ENCODE measurements around the gene RFX3.

The RFX3 gene

DNA sequence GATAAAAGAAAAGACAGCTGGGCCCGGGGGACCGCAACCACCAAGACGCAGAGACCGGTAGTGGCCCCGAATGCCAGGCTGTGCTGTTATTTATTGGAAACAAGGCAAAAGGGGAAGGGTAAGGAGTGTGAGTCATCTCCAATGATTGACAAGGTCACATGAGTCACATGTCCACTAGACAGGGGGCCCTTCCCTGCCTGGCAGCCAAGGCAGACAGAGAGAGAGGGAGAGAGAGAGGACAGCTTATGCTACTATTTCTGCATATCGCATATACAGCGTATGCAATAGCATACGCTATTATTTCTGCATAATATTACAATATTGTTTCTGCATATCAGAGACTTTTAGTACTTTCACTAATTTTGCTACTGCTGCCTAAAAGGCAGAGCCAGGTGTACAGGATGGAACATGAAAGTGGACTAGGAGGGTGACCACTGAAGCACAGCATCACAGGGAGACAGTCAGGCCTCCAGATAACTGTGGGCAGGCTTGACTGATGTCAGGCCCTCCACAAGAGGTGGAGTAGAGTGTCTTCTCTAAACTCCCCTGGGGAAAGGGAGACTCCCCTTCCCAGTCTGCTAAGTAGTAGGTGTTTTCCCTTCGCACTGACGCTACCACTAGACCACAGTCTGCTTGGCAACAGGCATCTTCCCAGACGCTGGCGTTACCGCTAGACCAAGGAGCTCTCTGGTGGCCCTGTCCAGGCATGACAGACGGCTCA is 50.3 kb downstream of the RFX3 start:
- DNase-seq = no peak

DNA sequence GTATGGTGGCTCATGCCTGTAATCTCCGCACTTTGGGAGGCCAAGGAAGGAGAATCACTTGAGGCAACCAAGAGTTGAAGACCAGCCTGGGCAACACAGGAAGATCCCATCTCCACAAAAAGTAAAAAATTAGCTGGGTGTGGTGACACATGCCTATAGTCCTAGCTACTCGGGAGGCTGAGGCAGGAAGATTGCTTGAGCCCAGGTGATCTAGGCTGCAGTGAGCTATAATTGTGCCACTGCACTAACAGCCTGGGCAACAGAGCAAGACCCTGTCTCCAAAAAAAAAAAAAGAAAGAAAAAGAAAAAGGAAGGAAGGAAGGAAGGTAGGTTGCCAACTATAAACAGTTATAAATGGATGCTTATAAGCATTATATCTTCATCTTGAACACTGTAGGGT is 51.0 kb downstream of the RFX3 start:
- DNase-seq = no peak

GRCh38 chr9:3473405-3473804 is 52.4 kb downstream of the RFX3 start:
- no peak for DNase-seq

GRCh38 chr9:3471883-3472282 is 53.9 kb downstream of the RFX3 start:
- no peak for DNase-seq

GRCh38 chr9:3468421-3469205 is 57.2 kb downstream of the RFX3 start:
- DNase-seq = no peak

DNA sequence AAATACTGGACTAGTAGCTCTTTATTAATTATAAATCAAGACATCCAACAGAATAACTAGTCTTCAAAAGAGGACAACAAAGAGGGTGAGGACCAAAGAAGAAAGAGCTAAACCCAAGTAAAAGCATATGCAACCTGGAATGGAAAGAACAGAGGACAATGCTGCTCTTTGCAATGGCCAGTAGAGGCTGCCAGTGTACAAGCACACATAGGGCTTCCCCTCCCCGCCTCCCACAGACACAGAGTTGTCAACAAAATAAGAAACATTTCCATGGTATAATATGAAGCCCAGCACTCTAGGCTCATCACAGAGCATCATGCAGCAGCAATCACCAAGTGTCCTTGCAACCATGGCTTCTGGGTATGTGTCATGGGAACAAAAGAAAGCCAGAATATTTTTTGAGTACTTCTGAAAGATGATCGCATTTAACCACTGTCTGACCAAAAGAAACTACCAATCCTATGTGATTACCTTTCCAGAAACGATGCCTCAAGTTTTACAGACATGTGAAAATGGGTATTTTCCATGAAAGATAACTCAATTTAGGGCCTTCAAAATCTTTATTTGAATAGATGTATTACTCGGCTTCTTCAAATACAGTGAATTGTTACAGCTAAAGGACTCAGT is 58.1 kb downstream of the RFX3 start:
- DNase-seq = peak; percentile 72

GRCh38 chr9:3464033-3464638 is 61.7 kb downstream of the RFX3 start:
- DNase-seq = no peak

DNA sequence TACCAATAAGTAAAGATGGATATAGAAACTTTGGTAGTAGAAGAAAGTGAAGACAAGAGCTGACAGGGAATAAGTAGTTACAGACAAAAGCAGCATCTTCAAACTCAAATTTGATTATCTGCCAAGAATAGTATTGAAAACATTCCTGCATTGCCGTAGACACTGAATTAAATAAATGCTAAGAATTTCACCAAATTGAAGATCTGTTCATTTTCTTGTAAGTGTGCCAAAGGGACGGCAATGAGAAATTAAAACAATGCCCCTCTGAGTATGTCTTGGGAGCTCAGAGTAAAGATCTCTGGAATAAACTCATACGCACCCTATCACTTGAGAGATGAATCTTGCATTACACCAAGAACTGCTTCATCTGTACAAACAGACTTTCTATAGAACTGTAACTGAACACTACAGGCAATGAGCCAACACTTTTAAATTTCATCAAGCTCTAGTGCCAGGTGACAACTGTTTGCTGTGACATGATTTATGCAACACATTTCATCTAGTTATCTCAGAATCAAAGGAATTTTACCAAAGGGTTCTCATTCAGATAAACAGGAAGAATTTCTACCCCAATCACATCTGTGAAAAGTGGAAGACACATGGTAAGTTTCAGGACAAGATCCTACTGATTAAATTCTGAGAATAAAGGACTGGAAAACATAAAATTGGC is 66.9 kb downstream of the RFX3 start:
- DNase-seq = no peak

DNA sequence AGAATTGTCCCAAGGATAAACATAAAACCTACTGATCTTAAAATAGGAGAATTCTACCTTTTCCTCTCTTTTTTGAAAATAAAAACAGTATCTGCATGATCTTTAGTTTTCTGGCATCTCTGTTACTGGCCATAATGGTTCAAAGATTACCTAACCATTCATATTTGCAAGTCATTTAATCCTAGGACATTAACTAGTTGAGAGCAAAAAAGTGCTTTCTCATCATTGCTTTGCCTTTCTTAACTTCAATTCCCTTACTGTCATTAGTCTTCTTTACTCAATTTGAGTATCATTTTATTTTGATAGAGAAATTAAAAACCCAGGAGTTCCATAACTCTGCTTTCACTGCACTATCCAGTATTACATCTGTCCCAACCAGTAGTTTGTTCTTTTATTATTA is 68.6 kb downstream of the RFX3 start:
- DNase-seq = no peak

DNA sequence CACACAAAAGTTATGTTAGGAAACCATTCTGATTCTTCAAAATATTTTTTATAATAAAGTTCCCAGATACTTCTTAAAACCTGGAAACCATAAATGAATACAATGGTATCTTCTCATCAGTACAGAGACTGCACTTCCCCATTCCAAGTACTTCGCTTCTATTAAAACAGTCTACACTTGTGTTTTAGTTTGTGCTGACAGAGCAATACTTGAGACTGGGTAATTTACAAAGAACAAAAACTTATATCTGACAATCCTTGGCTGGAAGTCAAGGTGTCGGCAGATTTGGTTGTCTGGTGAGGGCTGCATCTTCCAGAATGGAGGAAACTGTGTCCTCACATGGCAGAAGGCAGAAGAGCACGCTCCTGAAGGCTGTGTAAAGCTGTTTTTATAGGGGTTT is 70.1 kb downstream of the RFX3 start:
- no peak for DNase-seq

DNA sequence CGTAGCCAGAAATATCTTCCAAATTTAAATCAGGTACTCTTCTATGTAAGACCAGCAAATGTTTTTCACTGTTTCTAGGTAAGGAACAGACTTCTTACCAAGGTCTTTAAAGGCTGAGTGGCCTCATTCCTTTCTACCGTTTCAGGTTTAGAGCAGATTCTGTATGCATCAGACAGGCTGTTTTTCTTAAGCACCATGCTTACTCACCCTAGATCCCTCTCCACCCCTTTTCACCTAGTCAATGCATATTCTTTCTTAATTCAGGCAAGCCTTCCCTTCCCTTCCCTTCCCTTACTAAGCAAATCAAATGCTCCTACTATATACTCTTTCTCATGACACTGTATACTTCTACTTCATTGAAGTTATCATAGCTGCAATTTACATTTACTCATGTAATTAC is 70.7 kb downstream of the RFX3 start:
- DNase-seq = no peak

GRCh38 chr9:3451956-3452355 is 73.8 kb downstream of the RFX3 start:
- no peak for DNase-seq

- DNase-seq = no peak
These were observed 78.0 kb downstream of the RFX3 start for GRCh38 chr9:3447788-3448187.

DNA sequence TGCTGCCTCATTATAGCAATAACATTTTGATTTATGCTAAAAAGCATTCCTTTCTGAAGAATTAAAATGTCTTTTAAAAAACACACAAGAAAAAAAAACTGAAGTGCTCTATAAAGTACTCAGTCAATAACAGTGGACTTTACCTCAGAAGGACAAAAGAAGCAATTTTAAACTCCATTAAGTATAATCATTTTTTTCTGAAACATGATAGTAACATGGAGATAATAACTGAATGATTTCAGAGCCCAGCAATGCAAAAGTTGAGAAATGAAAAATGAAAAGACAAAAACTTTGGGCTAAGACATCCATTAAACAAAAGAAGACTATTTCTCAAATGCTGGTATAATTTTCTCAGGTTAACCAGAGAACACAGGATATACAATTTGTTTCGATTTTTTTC is 78.7 kb downstream of the RFX3 start:
- no peak for DNase-seq

DNA sequence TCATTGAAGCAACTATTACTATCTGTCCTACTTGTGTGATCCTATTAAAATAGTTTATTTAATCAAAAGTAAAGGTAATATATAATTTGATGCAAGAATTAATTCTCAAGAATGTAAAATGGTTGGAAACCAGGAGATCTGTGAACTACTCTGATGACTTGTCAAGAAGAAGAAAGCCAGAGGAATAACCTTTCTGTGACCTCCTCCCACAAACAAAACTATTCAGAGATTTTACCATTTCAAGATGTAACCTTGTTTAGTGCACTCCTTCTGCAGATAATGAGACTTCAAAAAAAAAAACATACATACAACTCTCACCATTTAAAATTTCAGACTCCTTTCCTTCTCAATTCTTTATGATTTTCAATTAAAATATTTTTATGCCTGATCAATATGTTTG is 79.5 kb downstream of the RFX3 start:
- DNase-seq = no peak

GRCh38 chr9:3444016-3444415 is 81.8 kb downstream of the RFX3 start:
- no peak for DNase-seq

- DNase-seq = peak; percentile 53
These were observed 84.5 kb downstream of the RFX3 start for GRCh38 chr9:3441197-3441816.

GRCh38 chr9:3436629-3437420 is 89.0 kb downstream of the RFX3 start:
- no peak for DNase-seq

DNA sequence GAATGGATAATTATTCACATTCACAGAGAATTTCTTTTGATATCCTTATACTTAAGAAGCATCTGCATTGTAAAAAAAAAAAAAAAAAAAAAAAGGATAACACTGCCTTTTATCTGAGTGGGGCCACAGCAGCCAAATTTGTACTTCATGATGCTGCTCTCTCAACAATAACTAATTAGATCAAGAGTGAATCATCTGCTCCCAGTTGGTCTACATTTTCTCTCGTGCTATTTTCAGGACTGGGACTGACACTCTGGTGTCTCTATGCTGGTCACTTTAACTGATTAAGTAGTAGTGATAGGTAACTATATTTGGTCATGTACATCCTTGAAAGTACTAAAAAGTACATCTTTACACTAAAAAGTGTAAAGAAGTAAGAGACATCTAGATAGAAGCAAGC is 90.1 kb downstream of the RFX3 start:
- DNase-seq = no peak

DNA sequence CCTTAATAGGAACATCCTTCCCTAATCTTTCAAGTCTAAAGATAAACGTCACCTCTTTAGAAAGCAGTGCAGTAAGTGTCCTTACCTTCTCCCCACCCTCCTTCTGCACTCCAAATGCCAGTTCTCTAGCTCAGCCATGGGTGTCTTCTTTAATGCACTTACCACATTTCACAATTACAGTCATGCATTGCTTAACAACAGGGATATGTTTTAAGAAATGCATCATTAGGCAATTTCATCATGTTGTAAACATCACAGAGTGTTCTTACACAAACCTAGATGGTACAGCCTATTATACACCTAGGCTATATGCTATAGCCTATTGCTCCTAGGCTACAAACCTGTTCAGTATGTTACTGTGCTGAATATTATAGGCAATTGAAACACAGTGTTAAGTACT is 91.2 kb downstream of the RFX3 start:
- no peak for DNase-seq

GRCh38 chr9:3433754-3434153 is 92.0 kb downstream of the RFX3 start:
- DNase-seq = no peak

- DNase-seq = no peak
These were observed 92.7 kb downstream of the RFX3 start for GRCh38 chr9:3433066-3433465.
